ENCODE results near the gene PLEKHH1.
A peak's percentile ranks its signal among the peaks of the same experiment; 100 is the strongest.

Gene PLEKHH1

DNA sequence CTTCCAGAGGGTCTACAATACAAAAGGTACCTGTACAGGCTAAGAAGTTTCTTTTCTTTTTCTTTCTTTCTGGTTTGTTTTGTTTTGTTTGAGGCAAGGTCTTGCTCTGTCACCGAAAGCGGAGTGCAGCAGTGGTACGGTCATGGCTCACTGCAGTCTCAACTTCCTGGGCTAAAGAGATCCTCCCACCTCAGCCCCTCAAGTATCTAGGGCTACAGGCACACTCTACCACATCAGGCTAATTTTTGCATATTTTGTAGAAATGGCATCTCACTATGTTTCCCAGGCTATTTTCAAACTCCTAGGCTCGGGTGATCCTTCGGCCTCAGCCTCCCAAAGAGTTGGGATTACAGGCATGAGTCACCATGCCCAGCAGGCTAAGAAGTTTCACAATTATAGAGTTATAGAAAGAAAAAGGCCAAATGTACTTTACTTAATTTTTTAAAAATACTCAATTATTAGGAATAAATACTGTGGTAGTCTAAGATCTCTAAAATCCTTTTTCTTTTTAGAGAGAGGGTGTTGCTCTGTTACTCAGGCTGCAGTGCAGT, 70.0 kb downstream of the PLEKHH1 start:
- Histone ChIP-seq H3K4me3 (no peak overlapping the region), H3K27ac (no peak overlapping the region)
- DNase-seq (ENCODE audit: low spot score), result no peak
- TF ChIP-seq, protein P1, sequence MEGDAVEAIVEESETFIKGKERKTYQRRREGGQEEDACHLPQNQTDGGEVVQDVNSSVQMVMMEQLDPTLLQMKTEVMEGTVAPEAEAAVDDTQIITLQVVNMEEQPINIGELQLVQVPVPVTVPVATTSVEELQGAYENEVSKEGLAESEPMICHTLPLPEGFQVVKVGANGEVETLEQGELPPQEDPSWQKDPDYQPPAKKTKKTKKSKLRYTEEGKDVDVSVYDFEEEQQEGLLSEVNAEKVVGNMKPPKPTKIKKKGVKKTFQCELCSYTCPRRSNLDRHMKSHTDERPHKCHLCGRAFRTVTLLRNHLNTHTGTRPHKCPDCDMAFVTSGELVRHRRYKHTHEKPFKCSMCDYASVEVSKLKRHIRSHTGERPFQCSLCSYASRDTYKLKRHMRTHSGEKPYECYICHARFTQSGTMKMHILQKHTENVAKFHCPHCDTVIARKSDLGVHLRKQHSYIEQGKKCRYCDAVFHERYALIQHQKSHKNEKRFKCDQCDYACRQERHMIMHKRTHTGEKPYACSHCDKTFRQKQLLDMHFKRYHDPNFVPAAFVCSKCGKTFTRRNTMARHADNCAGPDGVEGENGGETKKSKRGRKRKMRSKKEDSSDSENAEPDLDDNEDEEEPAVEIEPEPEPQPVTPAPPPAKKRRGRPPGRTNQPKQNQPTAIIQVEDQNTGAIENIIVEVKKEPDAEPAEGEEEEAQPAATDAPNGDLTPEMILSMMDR (IDR thresholded peaks at IDR 0.05), result no peak

DNA sequence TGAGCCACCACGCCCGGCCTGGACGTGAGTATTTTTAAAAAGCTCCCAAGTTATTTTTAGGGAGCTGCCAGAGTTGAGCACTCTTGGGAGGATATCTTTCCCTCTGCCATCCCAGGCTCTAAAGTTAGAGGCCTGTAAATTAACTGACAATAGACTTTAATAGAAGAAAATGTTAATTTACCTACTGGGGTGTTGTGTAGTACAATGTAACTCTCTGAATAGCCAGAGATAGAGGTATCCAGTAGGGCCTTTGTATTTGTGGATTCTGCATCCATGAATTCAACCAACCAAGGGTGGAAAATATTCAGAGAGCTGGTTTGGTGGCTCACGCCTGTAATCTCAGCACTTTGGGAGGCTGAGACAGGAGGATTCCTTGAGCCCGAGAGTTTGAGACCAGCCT, 74.6 kb downstream of the PLEKHH1 start:
- no peak for DNase-seq (ENCODE audit: low spot score)
- TF ChIP-seq, protein P1 (IDR thresholded peaks at IDR 0.05), result no peak
- H3K4me3 ChIP-seq, result no peak overlapping the region
- no peak overlapping the region for H3K27ac ChIP-seq

DNA sequence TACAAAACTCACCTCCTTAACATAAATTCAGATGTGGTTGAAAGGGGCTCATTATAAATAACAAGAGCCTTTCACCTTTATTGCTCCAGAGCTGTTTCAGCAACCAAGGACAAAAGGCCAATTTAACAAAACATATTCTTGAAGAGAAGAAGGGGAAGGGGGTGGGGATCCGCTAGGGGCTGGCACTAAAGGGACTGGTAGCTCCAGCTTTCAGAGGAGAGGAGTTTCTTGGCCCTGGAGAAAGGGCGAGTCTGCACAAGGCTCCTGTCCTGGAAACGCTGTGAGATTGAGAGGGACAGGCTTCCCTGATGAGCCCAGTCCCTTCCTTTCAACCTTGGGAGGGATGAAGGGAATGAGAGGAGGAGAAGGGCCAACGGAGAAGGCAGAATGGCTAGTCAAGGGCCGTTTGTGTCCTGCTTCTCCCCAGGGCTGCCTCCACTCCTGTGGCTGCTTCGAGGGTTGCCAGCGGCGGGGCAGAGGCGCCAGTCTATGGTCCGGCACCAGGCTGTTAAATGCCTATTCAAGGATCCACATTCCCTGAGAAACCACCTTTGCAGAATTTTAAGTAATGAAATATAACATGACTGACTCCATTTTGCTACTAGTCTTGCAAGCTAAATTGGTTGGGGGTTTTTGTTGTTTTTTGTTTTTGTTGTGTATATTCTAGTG, 76.7 kb downstream of the PLEKHH1 start:
- DNase-seq (ENCODE audit: low spot score), result no peak
- Histone ChIP-seq H3K4me3 (no peak overlapping the region), H3K27ac (no peak overlapping the region)
- TF ChIP-seq, protein P1 (IDR thresholded peaks at IDR 0.05), result no peak

DNA sequence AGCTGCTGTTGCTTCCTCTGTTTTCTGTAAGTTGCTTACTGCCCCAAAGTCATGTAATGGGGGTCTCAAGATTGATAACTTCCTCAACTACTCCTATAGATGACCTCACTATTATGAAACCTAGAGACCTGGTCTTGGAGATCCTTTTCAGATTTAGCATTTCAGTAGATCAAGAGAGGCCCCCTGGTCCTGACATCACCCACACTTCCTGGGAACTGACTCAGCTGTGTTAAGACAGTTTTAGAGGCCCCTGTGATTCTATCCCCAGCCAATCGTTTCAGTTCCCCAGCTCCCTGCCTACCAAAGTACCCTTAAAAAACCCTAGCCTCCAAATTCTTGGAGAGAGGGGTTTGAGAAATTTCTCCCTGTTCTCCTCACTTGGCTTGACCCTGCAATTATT, 77.4 kb downstream of the PLEKHH1 start:
- TF ChIP-seq, protein P1 (IDR thresholded peaks at IDR 0.05), result no peak
- no peak overlapping the region for H3K4me3 ChIP-seq
- no peak overlapping the region for H3K27ac ChIP-seq
- DNase-seq (ENCODE audit: low spot score), result no peak

DNA sequence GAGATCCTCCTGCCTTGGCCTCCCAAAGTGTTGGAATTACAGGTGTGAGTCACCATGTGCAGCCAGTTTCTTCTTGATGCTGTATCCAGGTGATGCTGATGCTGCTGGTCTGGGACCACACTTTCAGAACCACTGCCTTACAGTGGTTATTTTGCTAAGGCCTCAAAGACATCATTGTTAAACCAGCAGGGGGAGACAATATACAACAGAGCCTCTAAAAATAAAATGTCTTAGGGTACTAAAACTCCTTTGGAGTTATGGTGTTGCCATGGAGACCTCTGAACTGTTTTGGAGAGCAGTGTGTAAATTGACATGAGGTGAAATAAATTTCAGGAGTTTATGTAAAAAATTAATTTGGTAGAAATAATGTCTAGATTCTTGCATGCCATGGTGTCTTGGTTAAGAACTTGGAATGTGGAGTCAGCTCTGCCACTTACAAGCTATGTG, 85.5 kb downstream of the PLEKHH1 start:
- Histone ChIP-seq H3K27ac (peak overlapping the region in 1 of 2 donors; percentile 57), H3K4me3 (no peak overlapping the region)
- no peak for DNase-seq (ENCODE audit: low spot score)
- TF ChIP-seq, protein P1 (IDR thresholded peaks at IDR 0.05), result peak; percentile 80

DNA sequence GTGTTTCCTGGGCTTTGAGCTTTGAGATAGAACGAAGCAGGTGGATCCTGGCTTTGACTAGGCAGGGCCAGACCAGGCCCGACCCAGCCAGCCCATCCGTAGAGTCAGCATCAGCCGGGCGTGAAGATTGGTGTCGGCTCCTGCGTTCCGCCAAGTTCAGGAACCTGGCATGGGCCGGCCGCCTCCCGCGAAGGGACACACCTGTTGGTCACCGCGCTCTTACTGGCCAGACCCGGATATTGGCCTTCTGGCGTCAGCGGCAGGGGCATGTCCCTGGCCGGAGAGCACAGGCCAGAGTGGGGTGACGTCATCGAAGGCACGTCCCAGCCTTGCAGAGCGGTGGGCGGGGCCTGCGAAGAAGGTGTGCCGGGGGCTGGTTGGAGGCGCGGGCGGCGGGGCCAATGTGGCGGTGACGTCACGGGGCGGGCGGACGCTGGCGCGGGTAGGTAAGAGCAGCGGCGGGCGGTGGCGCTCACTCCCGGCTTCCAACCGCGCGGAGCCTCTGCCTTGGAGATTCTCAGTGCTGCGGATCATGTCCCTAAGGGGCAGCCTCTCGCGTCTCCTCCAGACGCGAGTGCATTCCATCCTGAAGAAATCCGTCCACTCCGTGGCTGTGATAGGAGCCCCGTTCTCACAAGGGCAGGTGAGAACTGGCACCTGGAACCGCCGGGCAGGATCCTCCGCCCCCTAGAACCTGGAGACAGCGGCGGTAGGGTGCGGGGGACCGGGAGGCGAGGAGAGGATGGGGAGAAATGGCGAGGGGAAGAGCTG, 86.5 kb downstream of the PLEKHH1 start, which contains the start of gene ARG2:
ARG2 (plus strand) TSS at position 475 of the 771 bp plus-strand sequence; CDS start at position 533, 58 bp downstream.
- Histone ChIP-seq H3K4me3 (peak within 1 kb of the TSS; percentile 87), H3K27ac (peak within 1 kb of the TSS; percentile 75 to 86)
- TF ChIP-seq, protein P1 (IDR thresholded peaks at IDR 0.05), result no peak
- peak; percentile 98 for DNase-seq (ENCODE audit: low spot score)

Measured in coronary artery (tissue), 2 donors.